ENCODE results near the gene CLDND2. TPM values are rescaled to one million over a fixed set of nuclear protein-coding genes. Genes with fewer than 3 reads are reported as not detected.

CLDND2 gene
- total and polyA plus RNA-seq, 2 experiments from 2014 or later: 7.7 TPM; not detected in 1

- DNase-seq (ENCODE audit: low spot score): no peak
- peaks cover 13% of the 10 kb centered on the region for H3K27me3 Mint-ChIP-seq (ENCODE audit: insufficient read depth, low read depth, poor library complexity)
- H2AFZ ChIP-seq: no peak overlapping the region
- H3K4me3 Mint-ChIP-seq: no peak overlapping the region
- no peak overlapping the region for H3K27ac ChIP-seq (ENCODE audit: low read depth)
- no peak overlapping the region for H3K4me2 ChIP-seq
- no peaks in the 10 kb centered on the region for H3F3A ChIP-seq (replicated peaks; ENCODE audit: low read depth)
- H4K20me1 ChIP-seq (replicated peaks; ENCODE audit: insufficient read depth): no peaks in the 10 kb centered on the region; the same call in 1 of the 2 replicates
- H3K36me3 ChIP-seq (ENCODE audit: insufficient read depth): no peaks in the 10 kb centered on the region
- no peaks in the 10 kb centered on the region; the same call in 1 of the 2 replicates for H3K4me1 ChIP-seq (ENCODE audit: insufficient read depth)
- H3K4me3 ChIP-seq: no peak overlapping the region
- no peaks in the 10 kb centered on the region for H3K27me3 ChIP-seq (ENCODE audit: insufficient read depth)
- H3K79me2 ChIP-seq (replicated peaks; ENCODE audit: insufficient read depth): no peaks in the 10 kb centered on the region
- H3K27ac Mint-ChIP-seq: no peak overlapping the region
- no peak for ATAC-seq
- TF ChIP-seq ZNF114 (CRISPR knock-in tag; IDR thresholded peaks at IDR 0.05): no peak
- peaks cover 6% of the 10 kb centered on the region for H3K36me3 Mint-ChIP-seq (ENCODE audit: low read depth)
- peaks cover 6% of the 10 kb centered on the region for H3K4me1 Mint-ChIP-seq
- peaks cover 3% of the 10 kb centered on the region; the same call in 2 of the 3 replicates for H3K9me3 Mint-ChIP-seq
- H3K9me2 ChIP-seq (ENCODE audit: insufficient read depth): no peaks in the 10 kb centered on the region
Measured at GRCh38 chr19:51319649-51320279, 49.0 kb downstream of the CLDND2 start.

GRCh38 chr19:51318687-51319648 lies 49.8 kb downstream of the CLDND2 start:
- TF ChIP-seq EZH2phosphoT487 (IDR thresholded peaks at IDR 0.05; ENCODE audit: unreplicated experiment) (no peak), CTCF (conservative IDR thresholded peaks at IDR 0.05; ENCODE audit: low read depth in 2 of 2) (no peak; a peak in 1 of 4 replicates), ZNF114 (CRISPR knock-in tag; IDR thresholded peaks at IDR 0.05) (no peak), NANOG (IDR thresholded peaks at IDR 0.05; ENCODE audit: borderline replicate concordance) (no peak), ETS1 (IDR thresholded peaks at IDR 0.05) (no peak), REST (IDR thresholded peaks at IDR 0.05; ENCODE audit: unreplicated experiment) (peak; percentile 80), JUNB (IDR thresholded peaks at IDR 0.05; ENCODE audit: unreplicated experiment) (no peak), STAT1 (IDR thresholded peaks at IDR 0.05; ENCODE audit: unreplicated experiment) (no peak)
- H3K9me2 ChIP-seq (ENCODE audit: insufficient read depth): no peaks in the 10 kb centered on the region
- no peak overlapping the region for H3K27ac Mint-ChIP-seq
- H3K4me1 Mint-ChIP-seq: peaks cover 6% of the 10 kb centered on the region
- H3K27me3 ChIP-seq (ENCODE audit: insufficient read depth): no peaks in the 10 kb centered on the region
- ATAC-seq (peak; percentile 71), DNase-seq (ENCODE audit: low spot score) (no peak)
- no peaks in the 10 kb centered on the region for H3K36me3 ChIP-seq (ENCODE audit: insufficient read depth)
- no peaks in the 10 kb centered on the region; the same call in 1 of the 2 replicates for H3K4me1 ChIP-seq (ENCODE audit: insufficient read depth)
- no peak overlapping the region for H3K4me2 ChIP-seq
- no peak overlapping the region for H3K4me3 ChIP-seq
- no peaks in the 10 kb centered on the region; the same call in 1 of the 2 replicates for H4K20me1 ChIP-seq (replicated peaks; ENCODE audit: insufficient read depth)
- no peak overlapping the region for H3K27ac ChIP-seq (ENCODE audit: low read depth)
- H3K27me3 Mint-ChIP-seq (ENCODE audit: insufficient read depth, low read depth, poor library complexity): peaks cover 13% of the 10 kb centered on the region
- no peaks in the 10 kb centered on the region for H3F3A ChIP-seq (replicated peaks; ENCODE audit: low read depth)
- no peaks in the 10 kb centered on the region for H3K79me2 ChIP-seq (replicated peaks; ENCODE audit: insufficient read depth)
- no peak overlapping the region for H3K4me3 Mint-ChIP-seq
- peaks cover 12% of the 10 kb centered on the region for H3K36me3 Mint-ChIP-seq (ENCODE audit: low read depth)
- peaks cover 3% of the 10 kb centered on the region; the same call in 2 of the 3 replicates for H3K9me3 Mint-ChIP-seq
- H2AFZ ChIP-seq: no peak overlapping the region

Data from GM23338 (cell line).